ENCODE data around the gene CFAP73. TPM values are rescaled to one million over a fixed set of nuclear protein-coding genes. Genes with fewer than 3 reads are reported as not detected.

The CFAP73 gene
- total RNA-seq, 5 donors from 2014 or later (not counting 1 experiment from before 2014, with no cell fraction given) = 0.25 to 0.69 TPM; not detected in 3

- ATAC-seq (replicated peaks in 1 of 4) = no peak
- H3K27me3 ChIP-seq (replicated peaks in 1 of 2; ENCODE audit: control insufficient read depth in 2 of 2, extremely low read depth in 1 of 2, insufficient read depth in 2 of 2, low read length in 1 of 2) = peaks cover 0 to 8% of the 10 kb centered on the region in 2 experiments
- Mint-ChIP-seq H3K36me3 (no peaks in the 10 kb centered on the region), H3K27ac (no peak overlapping the region), H3K27me3 (peaks cover 0 to 1% of the 10 kb centered on the region in 2 donors), H3K9me3 (no peaks in the 10 kb centered on the region), H3K4me1 (peaks cover 0 to 10% (median 1%) of the 10 kb centered on the region in 3 donors), H3K4me3 (no peak overlapping the region)
- DNase-seq = no peak
- no peak overlapping the region for H3K27ac ChIP-seq (ENCODE audit: low read length)
- ChIA-PET CTCF (interaction anchor here in 1 of 2 donors (0.6 to 0.7 kb wide), 2 partner anchors 60 to 63 kb away, joined by 3 to 9 read pairs; no protein-coding TSS in a partner anchor), POLR2A (interaction anchor here in 1 of 2 donors (0.6 kb wide), 1 partner anchor 225 kb away, joined by 5 read pairs; no protein-coding TSS in a partner anchor)
- WGBS (ENCODE audit: insufficient coverage) = 83% methylated on average over 10 of the region's 17 CpGs
- no peaks in the 10 kb centered on the region for H3K9me3 ChIP-seq
- no peak overlapping the region for H3K4me3 ChIP-seq (ENCODE audit: control insufficient read depth in 1 of 2, extremely low read depth in 1 of 2, low read length in 1 of 2)
- no peaks in the 10 kb centered on the region for H3K36me3 ChIP-seq (ENCODE audit: control insufficient read depth in 2 of 2, extremely low read depth in 1 of 2, insufficient read depth in 1 of 2, low read length in 1 of 2)
- H3K4me1 ChIP-seq (ENCODE audit: control insufficient read depth in 1 of 2, extremely low read depth in 1 of 2, insufficient read depth in 2 of 2, low read length in 2 of 2) = peaks cover under 1 to 5% of the 10 kb centered on the region in 2 experiments
Measured at GRCh38 chr12:113129664-113130456, 19.7 kb upstream of the CFAP73 start.

GRCh38 chr12:113130457-113131135, 18.9 kb upstream of the CFAP73 start:
- CTCF ChIA-PET = interaction anchor here in 1 of 2 donors (0.6 to 0.7 kb wide), 2 partner anchors 61 to 62 kb away, joined by 3 to 9 read pairs; no protein-coding TSS in a partner anchor

GRCh38 chr12:113131556-113131955, 18.0 kb upstream of the CFAP73 start:
- H3K9me3 Mint-ChIP-seq = no peaks in the 10 kb centered on the region
- H3K4me3 Mint-ChIP-seq = no peak overlapping the region
- H3K27ac ChIP-seq (ENCODE audit: low read length) = no peak overlapping the region
- peaks cover 5 to 20% of the 10 kb centered on the region in 2 experiments for H3K4me1 ChIP-seq (ENCODE audit: control insufficient read depth in 1 of 2, extremely low read depth in 1 of 2, insufficient read depth in 2 of 2, low read length in 2 of 2)
- H3K36me3 ChIP-seq (ENCODE audit: control insufficient read depth in 2 of 2, extremely low read depth in 1 of 2, insufficient read depth in 1 of 2, low read length in 1 of 2) = no peaks in the 10 kb centered on the region
- no peak overlapping the region for H3K27ac Mint-ChIP-seq
- DNase-seq = no peak
- ChIA-PET POLR2A (interaction anchor here (0.6 to 0.7 kb wide), 2 partner anchors 20 to 64 kb away, joined by 3 to 12 read pairs; no protein-coding TSS in a partner anchor), CTCF (no interaction called here)
- H3K4me1 Mint-ChIP-seq = peaks cover 10 to 22% (median 14%) of the 10 kb centered on the region in 3 donors
- H3K4me3 ChIP-seq (ENCODE audit: control insufficient read depth in 1 of 2, extremely low read depth in 1 of 2, low read length in 1 of 2) = no peak overlapping the region
- no peaks in the 10 kb centered on the region for H3K9me3 ChIP-seq
- no peaks in the 10 kb centered on the region for H3K36me3 Mint-ChIP-seq
- WGBS (ENCODE audit: insufficient coverage) = 57% methylated on average over 1 of the region's 1 CpG
- H3K27me3 Mint-ChIP-seq = peaks cover 0 to 5% of the 10 kb centered on the region in 2 donors
- peaks cover 0 to 22% of the 10 kb centered on the region in 2 experiments for H3K27me3 ChIP-seq (replicated peaks in 1 of 2; ENCODE audit: control insufficient read depth in 2 of 2, extremely low read depth in 1 of 2, insufficient read depth in 2 of 2, low read length in 1 of 2)
- ATAC-seq (replicated peaks in 1 of 4) = no peak

More at GRCh38 chr12:113130457-113131135, 18.9 kb upstream of the CFAP73 start:
- no peak overlapping the region for H3K4me3 Mint-ChIP-seq
- peaks cover 5 to 11% of the 10 kb centered on the region in 2 experiments for H3K4me1 ChIP-seq (ENCODE audit: control insufficient read depth in 1 of 2, extremely low read depth in 1 of 2, insufficient read depth in 2 of 2, low read length in 2 of 2)
- H3K36me3 Mint-ChIP-seq = no peaks in the 10 kb centered on the region
- DNase-seq = no peak
- ATAC-seq (replicated peaks in 1 of 4) = peak in 1 of 4 experiments; percentile 34
- H3K27me3 Mint-ChIP-seq = peaks cover 0 to 4% of the 10 kb centered on the region in 2 donors
- peaks cover 2 to 14% (median 5%) of the 10 kb centered on the region in 3 donors for H3K4me1 Mint-ChIP-seq
- no peak overlapping the region for H3K27ac ChIP-seq (ENCODE audit: low read length)
- no peak overlapping the region for H3K4me3 ChIP-seq (ENCODE audit: control insufficient read depth in 1 of 2, extremely low read depth in 1 of 2, low read length in 1 of 2)
- H3K9me3 ChIP-seq = no peaks in the 10 kb centered on the region
- H3K27me3 ChIP-seq (replicated peaks in 1 of 2; ENCODE audit: control insufficient read depth in 2 of 2, extremely low read depth in 1 of 2, insufficient read depth in 2 of 2, low read length in 1 of 2) = peaks cover 0 to 14% of the 10 kb centered on the region in 2 experiments
- no peak overlapping the region for H3K27ac Mint-ChIP-seq
- H3K9me3 Mint-ChIP-seq = no peaks in the 10 kb centered on the region
- 86% methylated on average over 13 of the region's 18 CpGs for WGBS (ENCODE audit: insufficient coverage)
- POLR2A ChIA-PET = interaction anchor here in 1 of 2 donors (0.6 kb wide), 1 partner anchor 226 kb away, joined by 5 read pairs; no protein-coding TSS in a partner anchor
- no peaks in the 10 kb centered on the region for H3K36me3 ChIP-seq (ENCODE audit: control insufficient read depth in 2 of 2, extremely low read depth in 1 of 2, insufficient read depth in 1 of 2, low read length in 1 of 2)

GRCh38 chr12:113133036-113133435, 16.5 kb upstream of the CFAP73 start:
- peaks cover 14 to 26% (median 19%) of the 10 kb centered on the region in 3 donors for H3K4me1 Mint-ChIP-seq
- ATAC-seq (replicated peaks in 1 of 4) (no peak), DNase-seq (no peak)
- Histone ChIP-seq H3K27ac (ENCODE audit: low read length) (no peak overlapping the region), H3K9me3 (no peaks in the 10 kb centered on the region), H3K36me3 (ENCODE audit: control insufficient read depth in 2 of 2, extremely low read depth in 1 of 2, insufficient read depth in 1 of 2, low read length in 1 of 2) (no peaks in the 10 kb centered on the region), H3K4me1 (ENCODE audit: control insufficient read depth in 1 of 2, extremely low read depth in 1 of 2, insufficient read depth in 2 of 2, low read length in 2 of 2) (peaks cover 5 to 22% of the 10 kb centered on the region in 2 experiments), H3K27me3 (replicated peaks in 1 of 2; ENCODE audit: control insufficient read depth in 2 of 2, extremely low read depth in 1 of 2, insufficient read depth in 2 of 2, low read length in 1 of 2) (peaks cover 0 to 30% of the 10 kb centered on the region in 2 experiments), H3K4me3 (ENCODE audit: control insufficient read depth in 1 of 2, extremely low read depth in 1 of 2, low read length in 1 of 2) (no peak overlapping the region)
- peaks cover 0 to 9% of the 10 kb centered on the region in 2 donors for H3K27me3 Mint-ChIP-seq
- no peak overlapping the region for H3K4me3 Mint-ChIP-seq
- no peaks in the 10 kb centered on the region for H3K9me3 Mint-ChIP-seq
- H3K36me3 Mint-ChIP-seq = no peaks in the 10 kb centered on the region
- H3K27ac Mint-ChIP-seq = no peak overlapping the region
- ChIA-PET CTCF (interaction anchor here in 1 of 2 donors (0.6 kb wide), 1 partner anchor 14 kb away, joined by 3 read pairs; no protein-coding TSS in a partner anchor), POLR2A (interaction anchor here in 1 of 2 donors (0.6 kb wide), 1 partner anchor 52 kb away, joined by 3 read pairs; the partner anchor contains the start of genes DDX54 and RITA1)
- 83% methylated on average over 6 of the region's 6 CpGs for WGBS (ENCODE audit: insufficient coverage)

- ChIA-PET POLR2A (no interaction called here), CTCF (interaction anchor here in 1 of 2 donors (0.6 to 2.5 kb wide), 2 partner anchors 19 to 90 kb away, joined by 3 to 9 read pairs; no protein-coding TSS in a partner anchor)
- no peak overlapping the region for H3K27ac Mint-ChIP-seq
- H3K36me3 ChIP-seq (ENCODE audit: control insufficient read depth in 2 of 2, extremely low read depth in 1 of 2, insufficient read depth in 1 of 2, low read length in 1 of 2) = no peaks in the 10 kb centered on the region
- no peaks in the 10 kb centered on the region for H3K36me3 Mint-ChIP-seq
- peaks cover 0 to 9% of the 10 kb centered on the region in 2 donors for H3K27me3 Mint-ChIP-seq
- H3K4me1 Mint-ChIP-seq = peaks cover 14 to 24% (median 19%) of the 10 kb centered on the region in 3 donors
- H3K9me3 Mint-ChIP-seq = no peaks in the 10 kb centered on the region
- no peak overlapping the region for H3K27ac ChIP-seq (ENCODE audit: low read length)
- no peaks in the 10 kb centered on the region for H3K9me3 ChIP-seq
- H3K4me3 Mint-ChIP-seq = peak overlapping the region in 1 of 3 donors; percentile 17
- no peak for DNase-seq
- WGBS (ENCODE audit: insufficient coverage) = 93% methylated on average over 2 of the region's 3 CpGs
- no peak for ATAC-seq (replicated peaks in 1 of 4)
- peaks cover 5 to 22% of the 10 kb centered on the region in 2 experiments for H3K4me1 ChIP-seq (ENCODE audit: control insufficient read depth in 1 of 2, extremely low read depth in 1 of 2, insufficient read depth in 2 of 2, low read length in 2 of 2)
- peaks cover 0 to 30% of the 10 kb centered on the region in 2 experiments for H3K27me3 ChIP-seq (replicated peaks in 1 of 2; ENCODE audit: control insufficient read depth in 2 of 2, extremely low read depth in 1 of 2, insufficient read depth in 2 of 2, low read length in 1 of 2)
- no peak overlapping the region for H3K4me3 ChIP-seq (ENCODE audit: control insufficient read depth in 1 of 2, extremely low read depth in 1 of 2, low read length in 1 of 2)
Measured at GRCh38 chr12:113133666-113134065, 15.9 kb upstream of the CFAP73 start.
